ENCODE results near the gene CLIC6.

The CLIC6 gene

DNA sequence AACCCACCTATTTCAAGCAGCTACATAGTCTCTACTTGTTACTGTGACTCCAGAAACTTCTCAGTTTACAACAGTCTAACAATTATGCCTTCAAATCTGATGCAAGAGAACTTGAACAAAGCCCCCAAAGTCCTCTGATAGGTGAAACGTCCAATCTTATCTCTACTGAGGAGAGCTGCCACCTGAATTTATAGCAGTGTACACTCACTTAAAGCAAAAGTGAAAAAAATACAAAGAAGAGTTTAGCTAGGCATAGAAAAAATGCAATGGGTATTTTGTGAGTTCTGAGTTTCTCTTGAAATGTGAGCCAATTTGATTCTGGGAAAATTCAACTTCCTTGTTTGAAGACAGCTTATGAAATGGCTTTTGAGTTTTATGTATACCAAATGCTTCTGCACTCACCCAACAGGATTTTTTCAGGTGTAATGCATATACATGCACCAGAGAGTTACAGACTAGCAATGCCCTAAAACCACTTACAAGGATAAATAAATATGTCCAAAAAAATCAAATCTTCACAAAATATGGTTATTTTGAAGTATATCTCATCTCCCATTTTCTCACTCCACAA lies 17.8 kb upstream of the CLIC6 start:
- Histone ChIP-seq H3K27ac (ENCODE audit: low read length) (no peak overlapping the region), H3F3A (ENCODE audit: insufficient read depth, low read length) (peaks cover 6% of the 10 kb centered on the region; the same call in 1 of the 2 replicates), H3K36me3 (replicated peaks; ENCODE audit: insufficient read depth, low read length) (no peaks in the 10 kb centered on the region), H3K79me2 (ENCODE audit: low read length) (no peaks in the 10 kb centered on the region), H3K9me2 (replicated peaks; ENCODE audit: insufficient read depth, low read length) (no peaks in the 10 kb centered on the region), H3K9ac (ENCODE audit: low read length) (no peak overlapping the region), H4K20me1 (ENCODE audit: insufficient read depth, low read length) (no peaks in the 10 kb centered on the region), H3K9me3 (replicated peaks; ENCODE audit: insufficient read depth, low read length) (no peaks in the 10 kb centered on the region), H3K4me1 (ENCODE audit: low read length) (peaks cover 10% of the 10 kb centered on the region), H3K27me3 (replicated peaks; ENCODE audit: insufficient read depth, low read length) (no peaks in the 10 kb centered on the region), H3K4me3 (ENCODE audit: low read length) (no peak overlapping the region), H3K4me2 (ENCODE audit: low read depth, low read length) (no peak overlapping the region), H2AFZ (ENCODE audit: low read length) (no peak overlapping the region)
- no peak for DNase-seq
- TF ChIP-seq, protein P1, sequence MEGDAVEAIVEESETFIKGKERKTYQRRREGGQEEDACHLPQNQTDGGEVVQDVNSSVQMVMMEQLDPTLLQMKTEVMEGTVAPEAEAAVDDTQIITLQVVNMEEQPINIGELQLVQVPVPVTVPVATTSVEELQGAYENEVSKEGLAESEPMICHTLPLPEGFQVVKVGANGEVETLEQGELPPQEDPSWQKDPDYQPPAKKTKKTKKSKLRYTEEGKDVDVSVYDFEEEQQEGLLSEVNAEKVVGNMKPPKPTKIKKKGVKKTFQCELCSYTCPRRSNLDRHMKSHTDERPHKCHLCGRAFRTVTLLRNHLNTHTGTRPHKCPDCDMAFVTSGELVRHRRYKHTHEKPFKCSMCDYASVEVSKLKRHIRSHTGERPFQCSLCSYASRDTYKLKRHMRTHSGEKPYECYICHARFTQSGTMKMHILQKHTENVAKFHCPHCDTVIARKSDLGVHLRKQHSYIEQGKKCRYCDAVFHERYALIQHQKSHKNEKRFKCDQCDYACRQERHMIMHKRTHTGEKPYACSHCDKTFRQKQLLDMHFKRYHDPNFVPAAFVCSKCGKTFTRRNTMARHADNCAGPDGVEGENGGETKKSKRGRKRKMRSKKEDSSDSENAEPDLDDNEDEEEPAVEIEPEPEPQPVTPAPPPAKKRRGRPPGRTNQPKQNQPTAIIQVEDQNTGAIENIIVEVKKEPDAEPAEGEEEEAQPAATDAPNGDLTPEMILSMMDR (IDR thresholded peaks at IDR 0.05; ENCODE audit: low read length), result no peak
- no peak for TF ChIP-seq EZH2 (optimal IDR thresholded peaks at IDR 0.05; ENCODE audit: low read depth, low read length)
- TF ChIP-seq EZH2phosphoT487 (IDR thresholded peaks at IDR 0.05; ENCODE audit: low read length), result no peak

DNA sequence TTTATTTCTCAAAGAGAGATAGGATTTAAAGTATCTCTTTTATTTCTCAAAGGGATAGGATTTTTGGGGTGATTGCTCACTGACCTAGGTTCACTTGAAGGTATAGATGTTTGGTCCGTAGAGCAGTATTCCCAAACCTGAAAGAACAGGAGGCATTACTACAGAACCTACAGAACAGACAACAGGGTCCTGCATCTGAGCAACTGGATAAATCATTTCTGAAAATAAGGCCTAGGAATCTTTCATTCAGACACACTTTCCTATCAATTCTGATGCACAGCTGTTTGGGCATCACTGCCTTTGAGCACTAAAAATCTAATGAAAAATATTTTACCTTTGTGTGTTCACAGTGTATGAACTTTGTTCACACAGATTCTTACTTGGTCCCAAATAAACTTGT lies 17.2 kb upstream of the CLIC6 start:
- Histone ChIP-seq H3K4me3 (ENCODE audit: low read length) (no peak overlapping the region), H3K36me3 (replicated peaks; ENCODE audit: insufficient read depth, low read length) (no peaks in the 10 kb centered on the region), H3K4me1 (ENCODE audit: low read length) (peaks cover 10% of the 10 kb centered on the region), H3F3A (ENCODE audit: insufficient read depth, low read length) (peaks cover 6% of the 10 kb centered on the region; the same call in 1 of the 2 replicates), H3K9me3 (replicated peaks; ENCODE audit: insufficient read depth, low read length) (no peaks in the 10 kb centered on the region), H3K9me2 (replicated peaks; ENCODE audit: insufficient read depth, low read length) (no peaks in the 10 kb centered on the region), H2AFZ (ENCODE audit: low read length) (no peak overlapping the region), H3K9ac (ENCODE audit: low read length) (no peak overlapping the region), H3K79me2 (ENCODE audit: low read length) (no peaks in the 10 kb centered on the region), H3K27me3 (replicated peaks; ENCODE audit: insufficient read depth, low read length) (no peaks in the 10 kb centered on the region), H4K20me1 (ENCODE audit: insufficient read depth, low read length) (no peaks in the 10 kb centered on the region), H3K27ac (ENCODE audit: low read length) (no peak overlapping the region), H3K4me2 (ENCODE audit: low read depth, low read length) (no peak overlapping the region)
- DNase-seq, result no peak
- TF ChIP-seq EZH2 (optimal IDR thresholded peaks at IDR 0.05; ENCODE audit: low read depth, low read length) (no peak), EZH2phosphoT487 (IDR thresholded peaks at IDR 0.05; ENCODE audit: low read length) (no peak)
- TF ChIP-seq, protein P1 (IDR thresholded peaks at IDR 0.05; ENCODE audit: low read length), result no peak

DNA sequence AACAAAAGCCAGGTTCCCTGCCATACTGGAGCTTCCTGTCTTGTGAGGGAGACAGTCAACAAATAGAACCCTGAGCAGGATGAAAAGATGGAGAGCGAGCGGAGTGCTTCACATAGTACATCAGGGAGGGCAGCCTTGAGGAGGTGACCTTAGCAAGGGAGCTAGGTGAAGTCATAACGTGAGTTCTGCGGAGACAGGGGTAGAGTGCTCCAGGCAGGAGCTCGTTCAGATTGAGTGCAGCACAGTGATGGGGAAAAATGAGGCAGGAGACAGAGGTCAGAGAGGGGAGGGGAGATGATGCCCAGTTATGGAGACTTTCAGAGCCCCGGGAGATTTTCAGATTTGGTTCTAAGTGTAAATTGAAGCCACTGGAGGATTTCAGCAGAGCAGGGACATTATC lies 15.3 kb upstream of the CLIC6 start:
- Histone ChIP-seq H3K4me3 (ENCODE audit: low read length) (no peak overlapping the region), H3K36me3 (replicated peaks; ENCODE audit: insufficient read depth, low read length) (no peaks in the 10 kb centered on the region), H4K20me1 (ENCODE audit: insufficient read depth, low read length) (no peaks in the 10 kb centered on the region), H3F3A (ENCODE audit: insufficient read depth, low read length) (peaks cover 6% of the 10 kb centered on the region; the same call in 1 of the 2 replicates), H3K9me2 (replicated peaks; ENCODE audit: insufficient read depth, low read length) (no peaks in the 10 kb centered on the region), H3K79me2 (ENCODE audit: low read length) (no peaks in the 10 kb centered on the region), H3K9ac (ENCODE audit: low read length) (no peak overlapping the region), H3K27ac (ENCODE audit: low read length) (no peak overlapping the region), H3K4me1 (ENCODE audit: low read length) (peaks cover 10% of the 10 kb centered on the region), H3K27me3 (replicated peaks; ENCODE audit: insufficient read depth, low read length) (no peaks in the 10 kb centered on the region), H3K9me3 (replicated peaks; ENCODE audit: insufficient read depth, low read length) (no peaks in the 10 kb centered on the region), H3K4me2 (ENCODE audit: low read depth, low read length) (no peak overlapping the region), H2AFZ (ENCODE audit: low read length) (no peak overlapping the region)
- TF ChIP-seq EZH2 (optimal IDR thresholded peaks at IDR 0.05; ENCODE audit: low read depth, low read length) (no peak), EZH2phosphoT487 (IDR thresholded peaks at IDR 0.05; ENCODE audit: low read length) (no peak)
- TF ChIP-seq, protein P1 (IDR thresholded peaks at IDR 0.05; ENCODE audit: low read length), result no peak
- no peak for DNase-seq
